ENCODE measurements around the gene TRPM3.
"Not testable (repeated sequence)": the region's sequence is repeated elsewhere in the genome, so short reads cannot be mapped to it uniquely, and the experiment has no call there.

Gene TRPM3

GRCh38 chr9:70724025-70724424, 397.4 kb downstream of the TRPM3 start:
- not testable (repeated sequence) for DNase-seq

- not testable (repeated sequence) for DNase-seq
Observed at GRCh38 chr9:70706797-70707196, 414.6 kb downstream of the TRPM3 start.

GRCh38 chr9:70701163-70701562, 420.3 kb downstream of the TRPM3 start:
- DNase-seq, result no peak

- DNase-seq, result no peak
Observed at GRCh38 chr9:70696694-70697335, 424.6 kb downstream of the TRPM3 start.

GRCh38 chr9:70694758-70695157, 426.7 kb downstream of the TRPM3 start:
- no peak for DNase-seq

- no peak for DNase-seq
Observed at GRCh38 chr9:70693186-70693585, 428.2 kb downstream of the TRPM3 start.

- no peak for DNase-seq
Observed at GRCh38 chr9:70692431-70692830, 429.0 kb downstream of the TRPM3 start.

- DNase-seq, result no peak
Observed at GRCh38 chr9:70688704-70689103, 432.7 kb downstream of the TRPM3 start.

GRCh38 chr9:70683841-70684240, 437.6 kb downstream of the TRPM3 start:
- DNase-seq, result no peak

GRCh38 chr9:70682298-70682697, 439.1 kb downstream of the TRPM3 start:
- DNase-seq, result no peak

GRCh38 chr9:70679845-70680244, 441.6 kb downstream of the TRPM3 start:
- DNase-seq, result no peak

- DNase-seq, result no peak
Observed at GRCh38 chr9:70678153-70678552, 443.3 kb downstream of the TRPM3 start.

GRCh38 chr9:70677055-70677735, 444.2 kb downstream of the TRPM3 start:
- DNase-seq, result no peak

- DNase-seq, result no peak
Observed at GRCh38 chr9:70675868-70676370, 445.5 kb downstream of the TRPM3 start.

GRCh38 chr9:70673844-70674243, 447.6 kb downstream of the TRPM3 start:
- DNase-seq, result no peak

- no peak for DNase-seq
Observed at GRCh38 chr9:70672161-70672649, 449.2 kb downstream of the TRPM3 start.

- no peak for DNase-seq
Observed at GRCh38 chr9:70668751-70669150, 452.7 kb downstream of the TRPM3 start.

GRCh38 chr9:70658765-70659164, 462.7 kb downstream of the TRPM3 start:
- DNase-seq, result no peak

GRCh38 chr9:70656281-70656680, 465.1 kb downstream of the TRPM3 start:
- DNase-seq, result no peak

GRCh38 chr9:70654144-70654543, 467.3 kb downstream of the TRPM3 start:
- no peak for DNase-seq

GRCh38 chr9:70644627-70645026, 476.8 kb downstream of the TRPM3 start:
- not testable (repeated sequence) for DNase-seq

GRCh38 chr9:70642341-70642740, 479.1 kb downstream of the TRPM3 start:
- peak; percentile 79 for DNase-seq

GRCh38 chr9:70641631-70642030, 479.8 kb downstream of the TRPM3 start:
- DNase-seq, result peak; percentile 81

- DNase-seq, result no peak
Observed at GRCh38 chr9:70641031-70641430, 480.4 kb downstream of the TRPM3 start.
